ENCODE data around the gene CDK2AP2.

Gene CDK2AP2

DNA sequence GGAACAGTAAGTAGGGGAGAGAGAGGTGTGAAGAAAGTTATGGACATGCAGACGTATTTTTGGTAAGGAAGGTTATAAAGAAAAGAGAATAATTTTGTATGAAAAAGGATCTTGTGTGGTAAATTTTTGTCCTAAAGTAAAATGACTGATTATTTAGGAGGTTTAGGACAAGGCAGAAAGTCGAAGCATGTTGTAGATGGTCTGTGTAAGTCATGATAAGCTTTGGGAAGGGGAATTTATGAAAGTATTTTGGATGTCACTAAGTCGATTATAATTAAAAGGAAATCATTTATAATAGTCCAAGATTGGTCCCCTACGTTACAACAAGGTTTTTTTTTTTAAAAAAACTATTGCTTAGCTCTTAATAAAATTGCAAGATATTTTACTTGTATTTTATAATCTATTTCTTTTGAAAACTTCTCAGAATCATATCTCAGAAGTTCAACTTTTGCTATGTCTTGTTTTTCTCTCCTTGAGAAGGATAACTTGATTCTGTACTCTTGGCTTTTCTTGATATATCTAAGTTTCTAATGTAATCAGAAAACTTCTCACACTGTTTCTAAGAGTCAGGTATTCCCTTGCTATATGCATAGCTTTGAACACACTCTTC lies 26.2 kb upstream of the CDK2AP2 start:
- TF ChIP-seq GATA2 (IDR thresholded peaks at IDR 0.05; ENCODE audit: low read depth, low read length) (no peak), GATA3 (IDR thresholded peaks at IDR 0.05; ENCODE audit: low read depth, low read length) (no peak)

DNA sequence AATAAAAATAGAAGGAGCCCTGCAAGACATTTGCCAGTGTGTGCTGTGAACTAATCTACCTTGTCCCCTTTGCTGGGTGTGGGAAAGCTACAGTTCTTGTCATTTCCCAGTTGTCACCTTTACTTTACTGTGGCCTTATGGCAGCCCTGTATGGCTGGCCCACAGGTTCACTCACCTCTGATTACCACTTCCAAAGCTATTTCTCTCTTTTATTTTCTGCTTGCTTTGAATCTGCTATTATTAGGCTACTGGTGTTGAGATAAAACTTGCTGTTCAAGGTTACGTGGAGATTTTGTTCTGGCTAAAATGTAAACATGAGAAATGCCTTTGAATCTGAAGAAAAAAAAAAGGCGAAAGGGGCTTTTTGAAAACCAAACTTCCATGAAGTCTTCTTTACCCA lies 24.9 kb upstream of the CDK2AP2 start:
- no peak for TF ChIP-seq GATA2 (IDR thresholded peaks at IDR 0.05; ENCODE audit: low read depth, low read length)

DNA sequence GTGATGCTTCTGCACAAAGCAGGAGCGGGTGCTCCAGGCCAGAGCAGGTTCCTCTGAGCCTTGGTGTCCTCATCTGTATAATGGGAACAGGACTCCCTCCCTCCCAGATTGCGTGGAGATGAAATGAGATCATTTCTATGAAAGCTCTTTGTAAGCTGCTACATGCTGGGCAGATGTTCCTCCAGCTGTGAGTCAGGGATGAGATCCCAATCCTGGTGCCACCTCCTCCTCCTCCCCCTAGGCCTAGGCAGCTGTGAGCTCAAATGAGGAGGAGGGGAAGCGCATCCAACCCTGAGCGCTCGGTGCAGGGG lies 22.3 kb upstream of the CDK2AP2 start:
- TF ChIP-seq GATA3 (IDR thresholded peaks at IDR 0.05; ENCODE audit: low read depth, low read length) (no peak), GATA2 (IDR thresholded peaks at IDR 0.05; ENCODE audit: low read depth, low read length) (no peak)

DNA sequence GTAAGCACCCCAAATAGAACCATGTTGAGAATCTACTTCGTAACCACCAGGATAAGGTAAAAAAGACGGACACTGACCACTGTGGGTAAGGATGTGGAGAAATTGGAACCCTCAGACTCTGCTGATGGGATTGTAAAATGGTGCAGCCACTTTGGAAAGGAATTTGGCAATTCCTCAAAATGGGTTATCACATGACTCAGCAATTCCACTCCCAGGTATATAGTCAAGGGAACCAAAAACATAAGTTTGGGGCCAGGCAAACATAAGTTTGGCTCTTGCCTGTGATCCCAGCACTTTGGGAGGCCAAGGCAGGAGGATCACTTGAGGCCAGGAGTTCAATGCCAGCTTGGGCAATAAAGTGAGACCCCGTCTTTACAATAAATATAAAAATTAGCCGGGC lies 20.4 kb upstream of the CDK2AP2 start:
- TF ChIP-seq GATA3 (IDR thresholded peaks at IDR 0.05; ENCODE audit: low read depth, low read length) (no peak), GATA2 (IDR thresholded peaks at IDR 0.05; ENCODE audit: low read depth, low read length) (no peak)

DNA sequence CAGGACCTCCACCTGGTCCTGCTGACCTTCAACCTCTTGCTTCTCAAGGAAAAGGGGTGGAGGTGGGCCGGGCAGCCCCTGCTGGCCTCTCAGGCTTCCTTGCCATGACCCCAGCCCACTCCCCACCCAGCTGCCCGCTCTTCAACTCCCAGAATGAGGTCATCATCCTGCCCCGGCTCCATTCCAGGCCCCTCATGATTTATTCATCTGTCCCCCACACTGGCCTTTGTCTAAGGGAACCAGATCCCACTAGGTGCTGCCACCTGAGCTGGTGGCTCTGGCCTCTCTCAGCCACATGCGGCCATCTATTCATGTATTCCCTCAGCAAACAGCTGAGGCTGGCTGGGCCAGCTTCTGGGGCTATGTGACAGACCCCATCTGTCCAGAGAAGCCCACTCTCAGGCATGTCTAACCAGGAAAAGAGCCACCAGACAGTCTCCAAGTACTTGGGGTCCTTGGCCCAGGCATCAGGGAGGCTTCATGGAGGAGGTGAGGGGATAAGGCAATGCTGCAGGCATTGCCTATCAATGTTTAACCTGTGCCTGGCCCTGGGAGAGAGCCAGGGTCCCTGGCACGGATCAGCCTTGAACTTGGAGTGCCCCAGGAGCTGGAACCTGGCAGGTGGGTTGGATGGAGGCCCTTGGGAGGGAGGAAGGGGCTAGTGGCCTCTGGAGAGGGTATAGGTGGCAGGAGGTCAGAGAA lies 17.5 kb upstream of the CDK2AP2 start:
- TF ChIP-seq GATA3 (IDR thresholded peaks at IDR 0.05; ENCODE audit: low read depth, low read length) (no peak), GATA2 (IDR thresholded peaks at IDR 0.05; ENCODE audit: low read depth, low read length) (no peak)

DNA sequence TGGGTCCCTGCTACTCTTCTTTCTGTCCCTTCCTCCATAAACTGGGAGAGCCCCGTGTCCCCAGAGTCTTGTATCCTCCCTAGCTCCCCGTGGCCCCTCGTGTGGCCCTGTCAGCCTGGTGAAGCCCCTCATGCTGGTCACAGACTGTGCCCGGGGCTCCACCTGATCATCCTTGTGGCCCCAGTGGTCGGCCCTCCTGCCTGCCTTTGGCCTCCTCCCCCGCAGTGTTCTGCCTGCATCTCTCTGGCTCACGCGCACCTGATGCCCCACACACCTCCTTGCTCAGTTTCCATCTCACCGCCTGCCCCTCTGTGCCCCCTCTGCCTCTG lies 16.5 kb upstream of the CDK2AP2 start:
- TF ChIP-seq GATA2 (IDR thresholded peaks at IDR 0.05; ENCODE audit: low read depth, low read length) (no peak), GATA3 (IDR thresholded peaks at IDR 0.05; ENCODE audit: low read depth, low read length) (no peak)

DNA sequence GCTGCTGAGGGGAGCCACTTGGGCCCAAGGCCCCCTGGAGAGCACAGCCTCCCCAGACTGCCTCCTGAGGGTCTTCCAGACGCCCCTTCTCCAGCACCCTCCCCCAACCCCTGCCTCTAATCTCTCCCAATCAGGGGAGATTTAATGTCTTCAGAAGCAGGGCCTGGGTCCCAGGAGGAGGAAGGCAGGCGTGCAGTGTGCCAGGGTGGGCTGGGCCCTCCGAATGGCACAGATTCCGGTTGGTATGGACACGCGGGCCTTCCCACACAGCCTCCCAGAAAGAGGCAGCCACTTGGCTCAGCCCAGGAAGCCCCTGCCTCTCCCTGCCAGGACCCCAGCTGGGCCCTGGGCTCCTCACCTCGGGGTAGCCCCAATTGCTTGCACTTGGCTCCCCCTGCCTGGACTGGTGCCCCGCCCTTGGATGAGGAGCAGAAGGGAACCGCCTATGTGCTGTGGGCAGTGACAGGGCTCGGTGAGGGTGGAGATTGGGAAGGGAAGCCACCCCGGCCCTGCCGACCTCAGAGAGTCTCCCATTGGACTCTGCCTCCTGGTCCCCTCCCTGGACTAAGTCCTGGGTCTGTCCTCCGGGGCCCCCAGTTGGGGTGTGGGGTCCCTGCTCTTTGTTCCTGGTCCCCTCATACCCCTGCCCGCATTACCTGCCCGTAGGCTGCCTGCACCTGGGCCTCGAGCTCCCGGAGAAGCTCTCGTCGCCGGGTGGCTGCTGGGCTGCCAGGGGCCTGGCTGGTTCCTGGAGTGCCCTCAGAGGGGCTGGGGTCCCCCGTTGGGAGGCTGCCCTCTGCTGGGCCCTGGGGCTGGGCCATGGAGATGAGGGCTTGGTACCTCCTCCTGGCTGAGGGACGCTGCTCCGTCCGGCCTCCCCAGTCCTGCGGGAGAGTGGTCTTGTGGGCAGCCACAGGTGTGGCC lies 15.9 kb upstream of the CDK2AP2 start:
- TF ChIP-seq GATA2 (IDR thresholded peaks at IDR 0.05; ENCODE audit: low read depth, low read length), result no peak
- TF ChIP-seq GATA3 (IDR thresholded peaks at IDR 0.05; ENCODE audit: low read depth, low read length), result no peak

DNA sequence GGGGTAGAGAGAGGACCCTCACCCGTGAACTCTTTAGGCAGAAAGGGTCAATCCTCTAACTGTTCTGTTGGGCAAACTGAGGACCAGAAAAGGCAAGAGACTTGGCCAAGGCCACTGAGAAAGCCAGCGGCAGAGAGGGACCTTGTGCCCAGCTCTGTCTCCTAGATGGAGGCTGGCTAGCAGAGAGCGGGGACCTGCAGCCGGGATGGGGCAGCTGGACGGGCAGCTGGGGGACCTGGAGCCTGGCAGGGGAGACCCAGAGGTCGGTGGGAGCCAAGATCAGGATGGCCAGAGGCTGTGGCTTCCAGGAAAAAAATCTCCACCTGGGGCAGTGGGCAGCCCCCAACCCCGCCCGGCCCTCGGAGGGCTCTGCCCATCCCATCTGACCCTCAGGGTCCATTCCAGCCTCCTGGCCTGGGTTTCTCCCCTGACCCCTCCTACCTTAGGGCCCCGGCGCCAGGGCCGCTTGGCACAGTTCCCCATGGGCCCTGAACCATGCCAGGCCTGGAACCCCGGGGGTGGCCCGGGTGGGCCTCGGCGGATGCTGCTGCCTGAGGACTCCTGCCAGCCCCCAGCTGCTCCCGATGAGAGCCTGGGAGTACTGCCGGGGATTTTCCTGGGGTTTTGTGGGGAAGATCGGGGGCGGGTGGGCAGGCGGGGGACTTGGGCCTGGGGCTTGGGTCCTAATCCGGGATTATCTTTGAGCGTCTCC lies 15.0 kb upstream of the CDK2AP2 start, which contains the start of gene CABP2:
Gene CABP2, minus strand, starts transcription at position 603 of the 712 bp plus-strand sequence. Its CDS starts 120 bp downstream, at position 483.
- TF ChIP-seq GATA3 (IDR thresholded peaks at IDR 0.05; ENCODE audit: low read depth, low read length) (no peak), GATA2 (IDR thresholded peaks at IDR 0.05; ENCODE audit: low read depth, low read length) (no peak)

DNA sequence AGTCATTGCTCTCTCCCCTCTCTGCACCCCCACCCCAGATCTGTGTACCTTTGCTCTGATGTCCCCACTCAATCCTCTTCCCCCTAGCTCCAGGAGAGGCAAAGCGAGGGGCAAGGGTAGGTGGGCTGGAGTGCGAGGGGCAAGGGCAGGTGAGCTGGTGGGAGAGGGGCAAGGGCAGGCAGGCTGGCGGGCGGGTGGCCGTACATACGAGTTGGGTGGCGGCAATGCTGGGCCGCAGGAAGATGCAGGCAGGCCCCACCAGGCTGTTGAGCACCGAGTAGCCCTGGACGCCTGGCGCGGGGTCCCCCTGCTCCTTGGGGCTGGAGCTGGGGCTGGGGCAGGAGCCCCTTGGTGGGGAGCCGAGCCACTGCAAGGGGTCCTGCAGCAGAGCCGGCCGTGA lies 14.4 kb upstream of the CDK2AP2 start:
- TF ChIP-seq GATA3 (IDR thresholded peaks at IDR 0.05; ENCODE audit: low read depth, low read length) (no peak), GATA2 (IDR thresholded peaks at IDR 0.05; ENCODE audit: low read depth, low read length) (no peak)

DNA sequence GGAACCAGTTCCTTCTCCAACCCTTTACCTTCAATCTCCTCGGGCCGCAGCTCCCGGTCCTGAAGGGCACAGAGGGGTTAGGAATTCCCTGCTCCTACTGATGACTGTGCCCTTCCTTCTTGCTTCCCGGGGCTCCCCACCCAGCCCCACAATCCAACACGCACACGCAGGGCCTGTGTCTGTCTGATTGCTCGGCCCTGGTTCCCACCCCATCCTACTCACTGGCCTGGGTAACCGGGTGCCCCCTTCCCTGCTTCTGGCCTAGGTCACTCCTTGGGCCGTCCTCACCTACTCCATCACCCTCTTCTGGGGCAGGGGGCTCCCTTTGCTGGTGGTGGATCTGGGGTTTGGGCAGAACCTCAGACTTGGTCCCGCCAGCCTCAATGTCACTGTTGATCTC lies 14.0 kb upstream of the CDK2AP2 start:
- no peak for TF ChIP-seq GATA3 (IDR thresholded peaks at IDR 0.05; ENCODE audit: low read depth, low read length)
- TF ChIP-seq GATA2 (IDR thresholded peaks at IDR 0.05; ENCODE audit: low read depth, low read length), result no peak

DNA sequence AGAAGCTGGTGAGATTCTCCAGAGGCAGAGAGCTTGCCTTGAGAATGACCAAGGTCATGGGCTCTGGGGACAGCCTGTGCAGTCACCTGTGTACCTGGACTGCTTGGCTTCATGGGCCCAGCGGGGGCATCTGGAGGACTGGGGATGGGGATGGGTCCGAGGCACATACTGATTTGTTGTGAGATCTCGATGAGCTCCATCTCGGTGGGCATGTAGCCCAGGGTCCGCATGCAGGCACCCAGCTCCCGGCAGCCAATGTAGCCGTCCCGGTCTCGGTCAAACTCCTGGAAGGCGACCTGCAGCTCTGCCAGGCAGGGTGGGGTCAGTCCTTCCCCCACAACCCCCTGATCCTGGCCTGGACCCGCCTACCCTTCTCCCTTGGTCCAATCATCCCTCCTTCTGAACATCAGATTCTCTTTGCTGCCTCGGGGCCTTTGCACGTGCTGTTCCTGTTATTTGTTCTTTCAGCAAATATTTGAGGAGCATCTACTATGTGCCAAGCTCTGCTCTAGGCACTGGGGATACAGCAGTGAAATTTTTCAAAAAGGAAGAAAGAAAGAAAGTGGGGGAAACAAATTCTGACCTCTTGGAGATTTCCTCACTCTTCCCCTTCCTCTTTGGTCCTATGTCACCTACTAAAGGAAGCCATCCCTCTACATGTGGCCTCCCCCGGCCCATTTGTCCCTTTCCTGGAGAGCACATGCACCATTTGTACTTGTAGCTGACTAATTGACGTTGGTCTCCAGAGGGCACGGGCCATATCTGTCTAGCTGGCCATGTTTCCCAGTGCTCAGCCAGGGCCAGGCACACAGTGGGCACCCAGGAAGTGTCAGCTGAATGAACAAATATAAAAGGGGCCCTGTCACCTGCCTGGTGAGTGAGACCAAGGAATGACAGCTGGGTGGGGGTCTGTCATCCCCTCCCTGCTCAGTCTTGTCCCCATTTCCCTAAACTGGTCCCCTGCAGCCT lies 13.2 kb upstream of the CDK2AP2 start:
- TF ChIP-seq GATA2 (IDR thresholded peaks at IDR 0.05; ENCODE audit: low read depth, low read length) (no peak), GATA3 (IDR thresholded peaks at IDR 0.05; ENCODE audit: low read depth, low read length) (no peak)

DNA sequence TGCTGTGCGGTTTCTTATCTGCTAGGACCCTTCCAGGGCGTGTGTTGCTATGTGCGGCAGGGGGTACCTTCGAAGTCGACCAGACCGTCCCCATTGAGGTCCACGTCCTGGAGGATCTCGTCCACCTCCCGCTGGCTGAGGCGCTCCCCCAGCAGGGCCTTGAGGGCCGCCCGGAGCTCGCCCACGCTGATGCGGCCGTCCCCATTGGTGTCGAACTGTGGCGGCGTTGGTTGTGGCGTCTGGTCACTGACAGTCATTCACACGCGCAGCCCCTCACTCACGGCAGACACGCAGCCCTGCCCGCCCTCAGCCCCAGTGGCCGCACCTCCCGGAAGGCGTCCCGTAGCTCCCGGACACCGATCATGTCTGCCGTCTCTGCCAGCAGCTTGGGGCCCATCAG lies 11.8 kb upstream of the CDK2AP2 start:
- TF ChIP-seq GATA2 (IDR thresholded peaks at IDR 0.05; ENCODE audit: low read depth, low read length) (no peak), GATA3 (IDR thresholded peaks at IDR 0.05; ENCODE audit: low read depth, low read length) (no peak)
